Measurements from ENCODE around the gene SGF29.
"Not testable (repeated sequence)": the region's sequence is repeated elsewhere in the genome, so short reads cannot be mapped to it uniquely, and the experiment has no call there.

GRCh38 chr16:28602062-28602461 is 48.3 kb downstream of the SGF29 start:
- TF ChIP-seq CTCF (conservative IDR thresholded peaks at IDR 0.05; ENCODE audit: low read depth in 2 of 2); EZH2 (IDR thresholded peaks at IDR 0.05; ENCODE audit: low read depth, unreplicated experiment); EZH2phosphoT487 (IDR thresholded peaks at IDR 0.05; ENCODE audit: unreplicated experiment); POLR2AphosphoS5 (IDR thresholded peaks at IDR 0.05; ENCODE audit: low read depth): not testable (repeated sequence)

Data from GM23338 (cell line).